HUES6 (cell line): ENCODE measurements around the gene BMPR1B.

Source experiments
- H3K27ac ChIP-seq: 2 replicates; pipeline ENCODE4 v1.7.0; 2013; ENCODE audit warnings: low read depth, mild to moderate bottlenecking, low read length, inconsistent platforms
- H3K27me3 ChIP-seq: 2 replicates; pipeline ENCODE4 v1.6.1; 2013; ENCODE audit warnings: low read length; ENCODE audit not compliant: control insufficient read depth, insufficient read depth
- H3K36me3 ChIP-seq: 2 replicates; pipeline ENCODE4 v1.6.1; 2013; ENCODE audit warnings: low read length; ENCODE audit not compliant: control insufficient read depth, insufficient read depth
- H3K4me1 ChIP-seq: 2 replicates; pipeline ENCODE4 v1.6.1; 2013; ENCODE audit warnings: low read length; ENCODE audit not compliant: control insufficient read depth, insufficient read depth
- H3K4me3 ChIP-seq: 2 replicates; pipeline ENCODE4 v1.5.1; 2013; ENCODE audit warnings: low read depth, low read length
- H3K9ac ChIP-seq: one replicate; pipeline ENCODE4 v1.6.1; 2013; ENCODE audit warnings: mild to moderate bottlenecking, low read length
- H3K9me3 ChIP-seq: 2 replicates; pipeline ENCODE4 v1.6.1; 2013; ENCODE audit warnings: low read depth, low read length; ENCODE audit not compliant: control insufficient read depth, insufficient read depth

BMPR1B gene

GRCh38 chr4:95183656-95184408 is 426.1 kb downstream of the BMPR1B start:
- no peaks in the 10 kb centered on the region for H3K36me3 ChIP-seq
- H3K27ac ChIP-seq, result no peak overlapping the region
- H3K4me1 ChIP-seq, result peaks cover 17% of the 10 kb centered on the region
- H3K9ac ChIP-seq, result no peak overlapping the region
- no peaks in the 10 kb centered on the region; the same call in 1 of the 2 replicates for H3K27me3 ChIP-seq
- H3K4me3 ChIP-seq, result no peak overlapping the region
- H3K9me3 ChIP-seq, result no peaks in the 10 kb centered on the region

GRCh38 chr4:95186666-95187065 is 428.9 kb downstream of the BMPR1B start:
- H3K27ac ChIP-seq, result no peak overlapping the region
- H3K36me3 ChIP-seq, result no peaks in the 10 kb centered on the region

GRCh38 chr4:95188701-95189370 is 431.1 kb downstream of the BMPR1B start:
- H3K27me3 ChIP-seq, result no peaks in the 10 kb centered on the region
- H3K27ac ChIP-seq, result no peak overlapping the region
- H3K36me3 ChIP-seq, result no peaks in the 10 kb centered on the region
- H3K9me3 ChIP-seq, result no peaks in the 10 kb centered on the region
- H3K4me3 ChIP-seq, result no peak overlapping the region
- no peak overlapping the region for H3K9ac ChIP-seq
- no peaks in the 10 kb centered on the region for H3K4me1 ChIP-seq

More at GRCh38 chr4:95186666-95187065, 428.9 kb downstream of the BMPR1B start:
- no peak overlapping the region for H3K9ac ChIP-seq
- H3K27me3 ChIP-seq, result no peaks in the 10 kb centered on the region
- peaks cover 4% of the 10 kb centered on the region for H3K4me1 ChIP-seq
- no peaks in the 10 kb centered on the region for H3K9me3 ChIP-seq
- no peak overlapping the region for H3K4me3 ChIP-seq

- H3K27ac ChIP-seq, result no peak overlapping the region
Observed at GRCh38 chr4:95190751-95191436, 433.1 kb downstream of the BMPR1B start.

GRCh38 chr4:95191537-95191936 is 433.8 kb downstream of the BMPR1B start:
- Histone ChIP-seq H3K27ac (no peak overlapping the region), H3K4me1 (no peaks in the 10 kb centered on the region), H3K9ac (no peak overlapping the region), H3K9me3 (no peaks in the 10 kb centered on the region), H3K36me3 (no peaks in the 10 kb centered on the region), H3K27me3 (no peaks in the 10 kb centered on the region), H3K4me3 (no peak overlapping the region)

More at GRCh38 chr4:95190751-95191436, 433.1 kb downstream of the BMPR1B start:
- Histone ChIP-seq H3K4me3 (no peak overlapping the region), H3K9me3 (no peaks in the 10 kb centered on the region), H3K36me3 (no peaks in the 10 kb centered on the region), H3K4me1 (no peaks in the 10 kb centered on the region), H3K27me3 (no peaks in the 10 kb centered on the region), H3K9ac (no peak overlapping the region)

GRCh38 chr4:95193391-95194224 is 435.9 kb downstream of the BMPR1B start:
- Histone ChIP-seq H3K27me3 (no peaks in the 10 kb centered on the region), H3K9me3 (no peaks in the 10 kb centered on the region), H3K4me1 (no peaks in the 10 kb centered on the region), H3K4me3 (no peak overlapping the region), H3K36me3 (no peaks in the 10 kb centered on the region), H3K9ac (no peak overlapping the region), H3K27ac (no peak overlapping the region)

- no peaks in the 10 kb centered on the region for H3K9me3 ChIP-seq
Observed at GRCh38 chr4:95197353-95197752, 439.6 kb downstream of the BMPR1B start.

GRCh38 chr4:95198961-95199360 is 441.2 kb downstream of the BMPR1B start:
- H3K9me3 ChIP-seq, result no peaks in the 10 kb centered on the region
- no peak overlapping the region for H3K27ac ChIP-seq
- H3K27me3 ChIP-seq, result no peaks in the 10 kb centered on the region
- no peak overlapping the region for H3K9ac ChIP-seq
- no peaks in the 10 kb centered on the region for H3K4me1 ChIP-seq
- no peaks in the 10 kb centered on the region for H3K36me3 ChIP-seq
- no peak overlapping the region for H3K4me3 ChIP-seq

More at GRCh38 chr4:95197353-95197752, 439.6 kb downstream of the BMPR1B start:
- no peak overlapping the region for H3K9ac ChIP-seq
- H3K4me3 ChIP-seq, result no peak overlapping the region
- H3K27ac ChIP-seq, result no peak overlapping the region
- no peaks in the 10 kb centered on the region for H3K27me3 ChIP-seq
- no peaks in the 10 kb centered on the region for H3K36me3 ChIP-seq
- H3K4me1 ChIP-seq, result no peaks in the 10 kb centered on the region

GRCh38 chr4:95204267-95204844 is 446.6 kb downstream of the BMPR1B start:
- Histone ChIP-seq H3K27ac (no peak overlapping the region), H3K27me3 (no peaks in the 10 kb centered on the region)

GRCh38 chr4:95204873-95205272 is 447.1 kb downstream of the BMPR1B start:
- Histone ChIP-seq H3K27ac (no peak overlapping the region), H3K9me3 (no peaks in the 10 kb centered on the region), H3K27me3 (no peaks in the 10 kb centered on the region), H3K4me1 (no peaks in the 10 kb centered on the region), H3K9ac (no peak overlapping the region), H3K36me3 (no peaks in the 10 kb centered on the region), H3K4me3 (no peak overlapping the region)

More at GRCh38 chr4:95204267-95204844, 446.6 kb downstream of the BMPR1B start:
- no peaks in the 10 kb centered on the region for H3K9me3 ChIP-seq
- no peaks in the 10 kb centered on the region for H3K36me3 ChIP-seq
- H3K4me3 ChIP-seq, result no peak overlapping the region
- H3K4me1 ChIP-seq, result no peaks in the 10 kb centered on the region
- no peak overlapping the region for H3K9ac ChIP-seq
